Osteoblast (primary cell): ENCODE data around the gene MYH14. TPM values are rescaled to one million over a fixed set of nuclear protein-coding genes. Genes with fewer than 3 reads are reported as not detected.
A peak's percentile ranks its signal among the peaks of the same experiment; 100 is the strongest.

Source experiments
- DNase-seq: peaks from one replicate; pipeline ENCODE4 v3.0.0; 2011; ENCODE audit warnings: low spot score, mixed read lengths; ENCODE audit not compliant: insufficient read length; ENCODE audit errors: missing footprints
- H2AFZ ChIP-seq: 2 replicates; pipeline ENCODE4 v1.6.0; 2011; ENCODE audit warnings: mild to moderate bottlenecking, low read length
- H3K27ac ChIP-seq: 2 replicates; pipeline ENCODE4 v1.5.1; 2011; ENCODE audit warnings: mild to moderate bottlenecking, low read depth, low read length, moderate library complexity
- H3K27me3 ChIP-seq: 2 replicates; pipeline ENCODE4 v1.6.0; 2012; ENCODE audit warnings: mild to moderate bottlenecking, control low read depth, inconsistent platforms, low read length, moderate library complexity; ENCODE audit not compliant: insufficient read depth
- H3K36me3 ChIP-seq: 2 replicates; pipeline ENCODE4 v1.5.1; 2011; ENCODE audit warnings: mild to moderate bottlenecking, low read length, control low read depth, moderate library complexity; ENCODE audit not compliant: insufficient read depth
- H3K4me1 ChIP-seq: 2 replicates; pipeline ENCODE4 v1.5.1; 2011; ENCODE audit warnings: mild to moderate bottlenecking, low read length, control low read depth, moderate library complexity; ENCODE audit not compliant: insufficient read depth
- H3K4me2 ChIP-seq: 2 replicates; pipeline ENCODE4 v1.6.0; 2011; ENCODE audit warnings: mild to moderate bottlenecking, low read length; ENCODE audit not compliant: insufficient read depth
- H3K4me3 ChIP-seq: fragments of 200-600 bp; sonication (generic); 3 replicates; pipeline ENCODE4 v1.5.1; 2012; ENCODE audit warnings: mild to moderate bottlenecking, low read length, inconsistent platforms; ENCODE audit not compliant: insufficient read depth
- H3K79me2 ChIP-seq: 2 replicates; pipeline ENCODE4 v1.6.0; 2012; ENCODE audit warnings: mild to moderate bottlenecking, low read length, control low read depth, inconsistent platforms; ENCODE audit not compliant: insufficient read depth
- H3K9me3 ChIP-seq: 2 replicates; pipeline ENCODE4 v1.5.1; 2011; ENCODE audit warnings: low read depth, low read length, control low read depth
- H4K20me1 ChIP-seq: 2 replicates; pipeline ENCODE4 v1.6.0; 2012; ENCODE audit warnings: mild to moderate bottlenecking, low read length, control low read depth; ENCODE audit not compliant: insufficient read depth
- CTCF ChIP-seq: IDR thresholded peaks from 2 replicates; pipeline ENCODE4 v1.5.1; 2011; ENCODE audit warnings: mild to moderate bottlenecking, low read depth, low read length, moderate library complexity; ENCODE audit errors: extremely low read depth
- total RNA-seq: library from RNA; depleted of rRNA; stranded (reverse); fragments of >200 nt; gene quantifications from 2 replicates; pipeline ENCODE4 v1.2.3, GENCODE V29; 2012

The MYH14 gene
- total RNA-seq, 1 donor, result not detected

- Histone ChIP-seq H3K27me3 (no peaks in the 10 kb centered on the region), H2AFZ (no peak overlapping the region), H3K4me2 (no peak overlapping the region), H4K20me1 (no peaks in the 10 kb centered on the region), H3K36me3 (no peaks in the 10 kb centered on the region), H3K79me2 (no peaks in the 10 kb centered on the region), H3K4me3 (no peak overlapping the region), H3K27ac (no peak overlapping the region), H3K4me1 (no peaks in the 10 kb centered on the region), H3K9me3 (no peaks in the 10 kb centered on the region)
- TF ChIP-seq CTCF, result no peak
- peak; percentile 3 for DNase-seq
Observed at GRCh38 chr19:50249636-50250035, 46.2 kb downstream of the MYH14 start.

- H3K27ac ChIP-seq, result no peak overlapping the region
- no peak for TF ChIP-seq CTCF
- no peaks in the 10 kb centered on the region for H3K27me3 ChIP-seq
- peak; percentile 59 for DNase-seq
- H3K4me3 ChIP-seq, result no peak overlapping the region
- H4K20me1 ChIP-seq, result no peaks in the 10 kb centered on the region
- no peaks in the 10 kb centered on the region for H3K9me3 ChIP-seq
- H3K4me1 ChIP-seq, result no peaks in the 10 kb centered on the region
- no peaks in the 10 kb centered on the region for H3K79me2 ChIP-seq
- H3K4me2 ChIP-seq, result no peak overlapping the region
- H2AFZ ChIP-seq, result no peak overlapping the region
- no peaks in the 10 kb centered on the region for H3K36me3 ChIP-seq
Observed at GRCh38 chr19:50250450-50251136, 47.2 kb downstream of the MYH14 start.

DNA sequence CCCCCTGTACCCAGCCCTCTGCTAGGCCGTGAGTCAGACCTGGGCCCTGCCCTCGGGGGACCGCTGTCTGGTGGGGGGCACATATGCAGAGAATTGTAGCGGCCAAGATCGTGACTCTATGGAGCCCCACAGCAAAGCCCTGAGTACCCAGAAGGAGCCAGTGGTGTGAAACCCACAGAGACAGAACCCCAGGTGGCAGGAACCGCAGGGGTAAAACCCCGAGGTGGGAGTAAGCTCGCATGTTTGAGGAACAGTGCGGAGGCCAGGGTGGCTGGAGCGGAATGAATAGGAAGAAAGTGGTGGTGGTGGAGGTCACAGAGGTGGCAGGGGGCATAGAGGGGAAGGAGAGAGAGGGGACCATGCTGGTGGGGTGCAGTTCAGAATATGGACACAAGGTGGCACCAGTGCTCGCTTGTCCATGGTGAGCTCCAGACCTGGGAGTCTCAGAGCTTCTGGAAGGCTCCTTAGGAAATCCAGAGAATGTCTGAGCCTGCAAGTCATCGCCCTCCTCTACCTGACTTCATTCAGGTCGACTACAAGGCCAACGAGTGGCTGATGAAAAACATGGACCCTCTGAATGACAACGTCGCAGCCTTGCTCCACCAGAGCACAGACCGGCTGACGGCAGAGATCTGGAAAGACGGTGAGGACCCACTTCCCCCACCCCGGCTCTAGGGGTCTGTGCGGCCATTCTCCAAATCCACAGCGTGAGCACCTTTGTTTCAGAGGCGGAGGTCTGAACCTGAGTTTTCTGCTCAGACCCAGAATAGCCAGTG, 48.9 kb downstream of the MYH14 start:
- H3K9me3 ChIP-seq, result no peaks in the 10 kb centered on the region
- TF ChIP-seq CTCF, result peak; percentile 54
- no peaks in the 10 kb centered on the region for H3K27me3 ChIP-seq
- no peak overlapping the region for H3K27ac ChIP-seq
- peak; percentile 90 for DNase-seq
- no peak overlapping the region for H3K4me2 ChIP-seq
- H3K4me3 ChIP-seq, result no peak overlapping the region
- H3K36me3 ChIP-seq, result no peaks in the 10 kb centered on the region
- no peak overlapping the region for H2AFZ ChIP-seq
- H3K4me1 ChIP-seq, result no peaks in the 10 kb centered on the region
- no peaks in the 10 kb centered on the region for H3K79me2 ChIP-seq
- H4K20me1 ChIP-seq, result no peaks in the 10 kb centered on the region

- Histone ChIP-seq H2AFZ (no peak overlapping the region), H3K4me1 (no peaks in the 10 kb centered on the region), H3K27me3 (no peaks in the 10 kb centered on the region), H3K27ac (no peak overlapping the region), H3K36me3 (no peaks in the 10 kb centered on the region), H3K9me3 (no peaks in the 10 kb centered on the region), H3K4me2 (no peak overlapping the region), H3K79me2 (no peaks in the 10 kb centered on the region), H3K4me3 (no peak overlapping the region), H4K20me1 (no peaks in the 10 kb centered on the region)
- DNase-seq, result no peak
- TF ChIP-seq CTCF, result no peak
Observed at GRCh38 chr19:50252887-50253268, 49.5 kb downstream of the MYH14 start.
